HG03045 (cell line): Measurements from ENCODE around the gene PLAC9.

Experiments used
- ATAC-seq: cut with Tn5 transposase; IDR thresholded peaks from one replicate; pipeline ENCODE4 v1.9.1; 2021; ENCODE audit warnings: mild to moderate bottlenecking, moderate library complexity; ENCODE audit not compliant: unreplicated experiment

PLAC9 gene

DNA sequence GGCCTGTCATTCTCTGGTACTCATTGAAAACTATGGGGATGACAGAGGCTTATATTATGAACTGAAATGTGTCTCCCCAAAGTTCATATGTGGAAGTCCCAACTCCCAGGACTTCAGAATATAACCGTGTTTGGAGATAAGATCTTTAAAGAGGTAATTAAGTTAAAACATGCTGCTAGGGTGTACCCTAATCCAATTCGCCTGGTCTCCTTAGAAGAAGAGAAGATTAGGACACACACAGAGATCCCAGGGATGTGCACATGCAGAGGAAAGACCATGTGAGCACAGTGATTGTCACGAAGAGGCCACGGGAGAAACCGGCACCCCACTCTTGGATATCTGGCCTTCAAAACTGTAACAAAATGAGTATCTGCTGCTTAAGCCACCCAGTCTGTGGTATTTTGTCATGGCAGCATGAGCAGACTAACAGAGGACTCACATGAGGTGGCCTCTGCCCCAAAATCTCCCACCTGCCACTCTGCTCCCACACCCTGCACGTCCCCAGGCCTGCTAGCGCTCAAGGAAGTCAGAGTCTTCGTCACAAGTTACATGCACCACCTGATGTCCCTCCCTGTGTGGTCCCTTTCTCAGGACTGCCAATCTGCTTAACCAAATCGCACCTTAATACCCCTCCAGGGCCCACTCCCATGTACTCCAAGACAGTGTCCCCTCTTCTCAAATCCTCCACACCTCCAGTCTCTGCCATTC, 26.8 kb downstream of the PLAC9 start:
- no peak for ATAC-seq

GRCh38 chr10:80160361-80161320, 28.1 kb downstream of the PLAC9 start:
- no peak for ATAC-seq

DNA sequence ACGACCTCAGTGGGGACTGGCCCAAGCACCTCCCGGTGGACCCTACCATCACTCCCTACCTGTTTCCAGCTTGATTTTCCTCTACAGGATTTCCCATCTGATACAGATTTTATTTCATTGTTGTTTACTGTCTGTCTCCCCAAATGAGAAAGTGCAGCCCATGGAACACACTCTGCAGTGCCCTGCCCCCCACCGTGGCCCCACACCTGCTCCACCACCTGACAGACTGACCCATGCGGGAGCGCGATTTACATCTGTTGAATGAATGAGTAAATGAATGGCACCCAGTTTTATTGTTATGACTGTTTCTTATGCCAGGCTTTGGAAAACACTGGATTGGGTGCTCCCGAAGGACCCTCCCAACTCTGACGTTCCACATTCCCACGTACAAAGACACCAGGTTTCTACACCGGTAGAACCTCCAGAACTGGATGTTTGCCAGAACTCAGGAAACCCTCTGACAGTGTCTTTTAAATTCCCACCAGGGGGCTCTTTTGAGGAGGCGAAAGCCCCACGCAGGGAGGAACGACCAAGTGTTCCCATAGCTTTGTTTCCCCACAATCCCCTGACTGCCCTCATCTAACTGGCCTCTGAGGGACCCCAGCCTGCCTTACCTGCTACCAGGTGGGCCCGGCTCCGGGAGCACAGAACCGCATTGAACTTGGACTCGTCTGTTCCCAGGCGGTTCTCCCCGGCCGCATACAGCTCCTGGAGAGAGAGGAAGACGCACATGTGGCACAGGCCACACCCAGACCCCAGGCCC, 29.0 kb downstream of the PLAC9 start:
- ATAC-seq = no peak

GRCh38 chr10:80163741-80164341, 31.3 kb downstream of the PLAC9 start:
- no peak for ATAC-seq

GRCh38 chr10:80164596-80164995, 32.1 kb downstream of the PLAC9 start:
- ATAC-seq = no peak

- no peak for ATAC-seq
Observed at GRCh38 chr10:80165173-80165572, 32.6 kb downstream of the PLAC9 start.

DNA sequence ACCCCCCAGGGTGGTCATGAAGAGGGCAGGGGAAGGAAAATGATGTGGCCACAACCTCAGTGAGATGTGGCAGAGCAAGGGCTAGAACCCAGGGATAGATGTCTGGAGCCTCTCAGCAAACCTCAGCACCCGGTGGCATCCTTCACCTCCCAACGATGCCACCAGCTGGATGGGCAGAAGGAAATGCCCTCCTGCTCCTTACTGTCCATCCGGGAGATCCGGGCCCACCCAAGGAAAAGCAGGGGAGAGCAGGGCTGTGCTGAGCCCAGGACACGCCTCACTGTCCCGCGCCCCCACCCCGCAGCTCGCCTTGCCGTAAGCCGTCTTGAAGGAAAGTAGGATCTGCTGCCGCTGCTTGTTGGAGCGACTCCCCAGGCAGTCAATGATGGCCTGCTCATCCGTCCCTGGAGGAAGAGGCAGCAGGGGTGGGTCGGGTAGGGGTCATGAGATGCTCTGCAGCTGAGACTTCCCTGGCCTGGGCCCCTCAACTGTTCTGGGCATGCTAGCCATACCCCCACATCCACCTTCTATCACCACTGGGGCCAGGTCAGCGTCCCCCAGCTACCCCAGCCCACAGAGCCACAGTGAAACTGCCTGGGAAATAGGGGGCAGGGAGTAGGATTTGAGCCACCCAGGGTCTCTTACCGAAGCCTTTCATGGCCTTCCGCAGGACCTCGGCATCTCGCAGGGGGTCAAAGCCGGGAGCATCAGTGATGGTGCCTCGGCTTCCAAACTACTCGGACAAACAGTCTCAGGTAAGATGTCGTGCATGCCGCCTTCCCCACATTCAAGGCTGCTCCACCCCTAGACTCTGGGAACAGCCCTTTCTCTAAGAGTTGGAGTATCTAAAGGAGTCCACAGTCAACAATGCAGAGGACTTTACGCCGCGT, 34.3 kb downstream of the PLAC9 start:
- no peak for ATAC-seq

GRCh38 chr10:80167471-80168161, 35.1 kb downstream of the PLAC9 start:
- ATAC-seq = no peak

DNA sequence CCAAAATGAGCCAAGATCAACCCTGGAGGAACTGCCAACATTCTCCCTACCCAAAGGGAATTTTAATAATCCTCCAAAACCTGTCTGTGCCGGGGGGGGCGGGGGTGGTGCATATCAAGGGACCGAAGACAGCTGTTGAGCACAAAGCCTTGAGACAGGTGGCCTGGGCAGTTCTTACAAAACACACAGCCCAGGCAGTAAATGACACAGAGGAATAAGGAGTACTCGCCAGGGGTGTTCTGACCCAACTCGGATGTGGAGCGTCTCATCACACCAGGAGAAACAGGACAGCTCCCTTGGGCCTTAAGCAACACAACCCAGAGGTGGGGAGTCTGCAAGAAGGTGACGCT, 35.6 kb downstream of the PLAC9 start:
- no peak for ATAC-seq

DNA sequence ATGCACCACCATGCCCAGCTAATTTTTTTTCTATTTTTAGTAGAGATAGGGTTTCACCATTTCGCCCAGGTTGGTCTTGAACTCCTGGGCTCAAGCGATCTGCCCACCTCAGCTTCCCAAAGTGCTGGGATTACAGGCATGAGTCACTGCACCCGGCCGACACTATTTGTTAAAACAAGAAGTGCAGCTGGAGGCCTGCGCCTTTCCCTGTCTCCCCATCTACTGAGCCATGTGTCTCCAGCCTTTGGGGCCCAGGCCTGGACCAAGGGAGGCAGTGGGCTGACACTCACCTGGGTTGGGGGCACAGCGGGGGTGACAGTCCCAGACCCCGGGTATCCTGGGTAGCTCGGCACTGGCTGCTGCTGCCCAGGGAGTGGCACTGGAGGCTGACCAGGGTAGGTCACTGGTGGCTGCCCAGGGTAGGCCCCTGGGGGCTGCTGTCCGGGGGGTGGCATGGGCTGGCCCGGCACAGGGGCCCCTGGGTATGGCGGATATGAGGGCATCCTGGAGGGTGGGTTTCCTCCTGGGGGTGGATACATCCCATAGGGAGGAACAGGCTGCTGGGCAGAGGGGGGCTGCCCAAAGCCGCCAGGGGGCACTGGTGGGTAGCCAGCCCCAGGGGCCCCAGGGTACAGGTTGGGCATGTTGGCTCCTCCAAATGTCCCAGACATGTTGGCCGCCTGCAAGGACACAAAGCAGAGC, 36.3 kb downstream of the PLAC9 start:
- ATAC-seq = no peak

GRCh38 chr10:80170026-80170425, 37.5 kb downstream of the PLAC9 start:
- no peak for ATAC-seq

- no peak for ATAC-seq
Observed at GRCh38 chr10:80170641-80171040, 38.1 kb downstream of the PLAC9 start.

- ATAC-seq = no peak
Observed at GRCh38 chr10:80171248-80171660, 38.7 kb downstream of the PLAC9 start.

- ATAC-seq = no peak
Observed at GRCh38 chr10:80172896-80173295, 40.4 kb downstream of the PLAC9 start.

GRCh38 chr10:80173466-80173865, 40.9 kb downstream of the PLAC9 start:
- ATAC-seq = no peak

DNA sequence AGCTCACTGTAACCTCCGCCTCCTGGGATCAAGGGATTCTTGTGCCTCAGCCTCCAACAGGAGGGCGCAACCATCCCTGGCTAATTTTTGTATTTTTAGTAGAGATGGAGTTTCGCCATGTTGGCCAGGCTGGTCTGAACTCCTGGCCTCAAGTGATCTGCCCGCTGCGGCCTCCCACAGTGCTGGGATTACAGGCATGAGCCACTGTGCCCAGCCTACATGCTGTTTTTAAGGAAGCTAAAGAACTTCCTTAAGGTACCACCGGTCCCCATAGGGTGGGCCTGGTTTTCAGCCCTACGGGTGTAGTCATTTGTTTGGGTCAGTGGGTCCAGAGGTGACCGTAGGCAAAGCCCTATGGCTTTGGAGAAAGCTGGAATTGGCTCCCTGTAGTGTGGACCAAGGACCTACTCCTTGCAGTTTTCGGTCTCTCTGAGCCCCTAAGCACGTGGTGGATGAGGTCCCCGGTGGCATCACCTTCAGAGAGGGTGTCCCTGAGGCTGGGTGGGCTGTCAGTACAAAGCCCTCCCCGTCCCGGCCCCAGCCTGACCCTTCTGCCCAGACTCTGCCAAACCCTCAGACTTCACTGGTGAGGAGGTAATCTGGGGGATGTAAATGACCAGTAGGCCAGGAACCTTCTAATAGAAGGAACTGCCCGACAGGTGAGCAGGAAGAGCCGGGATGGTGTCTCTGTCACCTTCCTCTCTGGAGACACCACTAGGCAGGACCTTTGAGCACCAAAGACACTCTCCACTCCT, 42.3 kb downstream of the PLAC9 start:
- no peak for ATAC-seq

DNA sequence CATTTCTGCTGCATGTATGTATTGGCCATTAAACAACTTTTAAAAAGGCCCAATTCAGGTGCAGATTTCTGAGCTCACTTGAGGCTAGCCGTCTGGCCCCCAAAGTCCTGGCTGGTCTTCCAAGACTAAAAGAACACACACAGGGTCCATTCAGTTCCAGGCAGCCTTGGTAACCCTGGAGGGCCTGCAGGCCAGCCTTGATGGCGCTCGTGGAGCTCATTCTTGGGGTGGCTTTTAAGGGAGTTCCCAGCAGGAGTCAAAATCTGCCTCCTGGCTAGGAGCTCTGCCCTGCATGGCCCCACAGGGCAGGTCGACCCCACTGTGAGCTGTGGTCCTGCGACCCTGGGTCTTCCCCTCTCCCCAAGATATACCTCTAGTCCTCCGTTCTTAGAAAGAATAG, 44.0 kb downstream of the PLAC9 start:
- ATAC-seq = no peak
